ENCODE results near the gene FAM222A. TPM values are rescaled to one million over a fixed set of nuclear protein-coding genes. Genes with fewer than 3 reads are reported as not detected.

Gene FAM222A
- total RNA-seq, 1 experiment from 2014 or later = 2.8 TPM

DNA sequence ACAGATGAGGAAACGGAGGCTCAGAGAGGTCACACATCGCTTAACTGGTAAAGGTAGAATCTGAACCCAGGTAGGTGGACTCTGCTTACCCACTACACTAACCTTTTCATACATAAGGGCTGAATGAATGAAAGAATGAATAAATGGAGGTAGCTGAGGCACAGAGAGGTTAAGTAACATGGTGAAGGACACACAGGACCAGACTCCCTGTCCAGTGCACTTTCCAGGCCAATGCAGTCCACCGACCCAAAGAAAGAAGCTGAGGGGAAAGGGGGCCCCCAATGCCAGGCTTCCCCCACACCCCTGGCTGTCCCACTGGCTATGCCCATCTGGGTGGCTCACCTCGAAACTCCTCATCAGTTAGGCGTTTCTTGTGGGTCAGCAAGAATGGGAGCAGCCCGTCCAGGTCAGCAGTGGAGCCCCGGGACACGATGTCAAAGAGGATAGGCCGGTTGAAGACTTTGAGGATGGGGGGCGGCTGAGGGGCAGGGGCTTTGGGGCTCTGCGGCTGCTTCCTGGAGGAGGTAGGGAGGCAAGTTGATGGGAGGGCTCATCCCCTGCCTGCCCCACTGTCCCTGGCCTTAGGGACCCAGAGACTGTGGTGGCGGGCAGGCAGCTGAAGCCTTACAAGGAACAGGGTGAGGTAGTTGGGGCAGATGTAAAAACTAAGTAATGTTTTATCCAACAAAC is 94.5 kb downstream of the FAM222A start:
- Mint-ChIP-seq H3K27me3 (ENCODE audit: low read depth) (no peaks in the 10 kb centered on the region), H3K27ac (no peak overlapping the region)
- WGBS (ENCODE audit: extremely low coverage, insufficient read length, low lambda C conversion rate) = no CpG with 5 or more reads among the region's 12 CpGs

More for the DNA sequence above, 94.5 kb downstream of the FAM222A start:
- H4K5ac ChIP-seq (ENCODE audit: insufficient read length, low read depth, low read length) = no peak overlapping the region
- TF ChIP-seq CTCF (conservative IDR thresholded peaks at IDR 0.05) = no peak
- DNase-seq = no peak
- Mint-ChIP-seq H3K4me3 (no peak overlapping the region), H3K4me1 (peaks cover 6 to 7% of the 10 kb centered on the region in 2 experiments; a peak in 3 of 4 replicates), H3K9me3 (no peaks in the 10 kb centered on the region), H3K36me3 (ENCODE audit: insufficient read depth in 1 of 3, low read depth in 3 of 3) (peaks cover 0 to 2% (median 0%) of the 10 kb centered on the region in 3 experiments; a peak in 2 of 7 replicates)
- no peak overlapping the region for H2BK120ac ChIP-seq (ENCODE audit: low read depth, low read length, poor library complexity, severe bottlenecking)
- no peaks in the 10 kb centered on the region for H3K27me3 ChIP-seq (ENCODE audit: insufficient read depth, low read length)
- no peaks in the 10 kb centered on the region for H4K20me1 ChIP-seq (ENCODE audit: control insufficient read depth, insufficient read depth, insufficient read length)
- H4K91ac ChIP-seq (ENCODE audit: insufficient read length, low read depth, low read length) = no peak overlapping the region
- no peak overlapping the region for H3K23ac ChIP-seq (ENCODE audit: insufficient read length, low read depth, low read length)
- H2BK15ac ChIP-seq (ENCODE audit: low read depth, low read length) = no peak overlapping the region
- H3K9me3 ChIP-seq (ENCODE audit: control insufficient read depth, low read depth, low read length) = no peaks in the 10 kb centered on the region
- no peak overlapping the region for H2BK20ac ChIP-seq (ENCODE audit: low read depth, low read length, poor library complexity, severe bottlenecking)
- H3K23me2 ChIP-seq (ENCODE audit: insufficient read length, low read depth, low read length, poor library complexity, severe bottlenecking) = no peaks in the 10 kb centered on the region
- no peak overlapping the region for H3K18ac ChIP-seq (ENCODE audit: insufficient read length, low read depth, low read length)
- no peak overlapping the region for H3K56ac ChIP-seq (ENCODE audit: insufficient read length, low read depth, low read length)
- no peak overlapping the region for H2BK12ac ChIP-seq (ENCODE audit: insufficient read length, low read depth, low read length)
- H3K4me1 ChIP-seq (ENCODE audit: insufficient read depth, low read length) = no peaks in the 10 kb centered on the region
- no peak overlapping the region for H3K4me2 ChIP-seq (ENCODE audit: insufficient read depth, insufficient read length, low read length)
- H3K14ac ChIP-seq (ENCODE audit: insufficient read depth, low read length) = no peak overlapping the region
- H2BK5ac ChIP-seq (ENCODE audit: insufficient read length, low read length) = no peak overlapping the region
- H3K79me2 ChIP-seq (ENCODE audit: insufficient read depth, low read length) = no peaks in the 10 kb centered on the region
- no peak overlapping the region for H3K9ac ChIP-seq (ENCODE audit: extremely low read depth, insufficient read length, low read length)
- H2AK5ac ChIP-seq (ENCODE audit: insufficient read length, low read length) = no peak overlapping the region
- H3T11ph ChIP-seq (ENCODE audit: low read length) = no peak overlapping the region
- no peak overlapping the region for H2AFZ ChIP-seq (ENCODE audit: low read length)
- no peak overlapping the region for H3K27ac ChIP-seq (ENCODE audit: insufficient read length, low read depth, low read length)
- H3K79me1 ChIP-seq (ENCODE audit: insufficient read depth, low read depth, low read length, poor library complexity, severe bottlenecking) = no peaks in the 10 kb centered on the region
- no peak overlapping the region for H3K4ac ChIP-seq (ENCODE audit: low read depth, low read length)
- no peak overlapping the region for H4K8ac ChIP-seq (replicated peaks; ENCODE audit: insufficient read length, low read depth, low read length)

All from H9 (cell line).